H1 (cell line): ENCODE measurements around the gene DPH5. TPM values are rescaled to one million over a fixed set of nuclear protein-coding genes. Genes with fewer than 3 reads are reported as not detected.

ENCODE experiments used
- EGR1 ChIP-seq: IDR thresholded peaks from 2 replicates; pipeline ENCODE4 v1.6.1; 2011; ENCODE audit warnings: low read depth, low read length, borderline replicate concordance
- FOSL1 ChIP-seq: IDR thresholded peaks from 2 replicates; pipeline ENCODE4 v1.6.1; 2011; ENCODE audit warnings: mild to moderate bottlenecking, low read depth, low read length, moderate library complexity; ENCODE audit not compliant: insufficient read depth
- KDM4A ChIP-seq: IDR thresholded peaks from one replicate; pipeline ENCODE4 v1.7.1; 2012; ENCODE audit warnings: low read depth, mild to moderate bottlenecking, moderate library complexity, low read length, inconsistent platforms; ENCODE audit not compliant: severe bottlenecking
- POLR2AphosphoS5 ChIP-seq: IDR thresholded peaks from 2 replicates; pipeline ENCODE4 v1.6.1; 2011; ENCODE audit warnings: low read depth, low read length
- SUZ12 ChIP-seq: fragments of 200-600 bp; sonication (generic); IDR thresholded peaks from 2 replicates; pipeline ENCODE4 v1.6.1; 2012; ENCODE audit warnings: mild to moderate bottlenecking, inconsistent platforms, low read length, moderate library complexity, mixed read lengths
- USF2 ChIP-seq: IDR thresholded peaks from 2 replicates; pipeline ENCODE4 v1.6.1; 2011; ENCODE audit warnings: low read length, improper control_type of control experiment
- polyA plus RNA-seq, 7 experiments: library from polyadenylated mRNA; depleted of rRNA in 3 of 7; stranded (reverse) in 5 of 7; unstranded in 2 of 7; fragments of >200 nt in 5 of 7; fragments of 200-250 nt in 2 of 7; gene quantifications; 1 replicate in 5 of 7; 2 replicates in 1 of 7; 4 replicates in 1 of 7; pipeline versions ENCODE4 v1.2.1 to v1.2.3, GENCODE V29; 2011 to 2013; ENCODE audit warnings: missing spikeins in 2 of 7, mixed read lengths in 2 of 7
- total RNA-seq: library from RNA; stranded (reverse); fragmentation: NEBNext Ultra II Directional; extraction: Animal tissue kit (Norgen Biotek cat#: 25700); gene quantifications from 2 replicates; pipeline ENCODE4 v1.2.1, GENCODE V29; 2021

DPH5 gene
- total and polyA plus RNA-seq, 2 of the 8 experiments (the other 6 are each of a cell fraction or from before 2014, with no cell fraction given) = 67.7 to 106 TPM

- no peak for TF ChIP-seq USF2
- no peak for TF ChIP-seq KDM4A
- no peak for TF ChIP-seq FOSL1
- TF ChIP-seq EGR1 = no peak
- no peak for TF ChIP-seq POLR2AphosphoS5
- TF ChIP-seq SUZ12 = no peak
Measured at GRCh38 chr1:101025283-101025656, 314 bp downstream of the DPH5 start (continued).
